CD4-positive, alpha-beta T cell treated with Interferon alpha-2 for 1 hour (primary cell): ENCODE data around the gene OPRL1.
"Not testable (repeated sequence)": the region's sequence is repeated elsewhere in the genome, so short reads cannot be mapped to it uniquely, and the experiment has no call there.

Experiments
- DNase-seq, 2 donors: peaks; one replicate each; pipeline ENCODE4 v3.0.0-alpha.2; 2020 to 2022

OPRL1 gene

GRCh38 chr20:64105846-64106434 lies 26.1 kb downstream of the OPRL1 start:
- no peak for DNase-seq

GRCh38 chr20:64106435-64106961 lies 26.6 kb downstream of the OPRL1 start:
- no peak for DNase-seq

GRCh38 chr20:64106981-64107735 lies 27.3 kb downstream of the OPRL1 start, which contains the start of gene NPBWR2:
Gene NPBWR2 (minus strand): TSS chr20:64107565. CDS start chr20:64106831, 734 bp downstream.
- DNase-seq: peak; percentile 18 to 20

- no peak for DNase-seq
Observed at GRCh38 chr20:64107736-64108457, 28.0 kb downstream of the OPRL1 start.

GRCh38 chr20:64108731-64109681 lies 29.1 kb downstream of the OPRL1 start:
- DNase-seq: no peak

GRCh38 chr20:64109831-64110391 lies 30.0 kb downstream of the OPRL1 start:
- no peak for DNase-seq

GRCh38 chr20:64110411-64111068 lies 30.7 kb downstream of the OPRL1 start:
- DNase-seq: no peak

- no peak for DNase-seq
Observed at GRCh38 chr20:64111841-64112641, 32.2 kb downstream of the OPRL1 start.

GRCh38 chr20:64112691-64113443 lies 33.0 kb downstream of the OPRL1 start:
- no peak for DNase-seq

- no peak for DNase-seq
Observed at GRCh38 chr20:64113444-64113775, 33.5 kb downstream of the OPRL1 start.

GRCh38 chr20:64113796-64114355 lies 34.0 kb downstream of the OPRL1 start:
- no peak for DNase-seq

GRCh38 chr20:64114356-64114971 lies 34.6 kb downstream of the OPRL1 start:
- no peak for DNase-seq

- DNase-seq: no peak
Observed at GRCh38 chr20:64115171-64115911, 35.5 kb downstream of the OPRL1 start.

- no peak for DNase-seq
Observed at GRCh38 chr20:64116016-64116415, 36.1 kb downstream of the OPRL1 start.

- no peak for DNase-seq
Observed at GRCh38 chr20:64116541-64117431, 36.9 kb downstream of the OPRL1 start.

GRCh38 chr20:64117432-64117777 lies 37.5 kb downstream of the OPRL1 start:
- DNase-seq: not testable (repeated sequence)

- DNase-seq: no peak
Observed at GRCh38 chr20:64119301-64119680, 39.4 kb downstream of the OPRL1 start.
